ENCODE data around the gene PSMB7. TPM values are rescaled to one million over a fixed set of nuclear protein-coding genes. Genes with fewer than 3 reads are reported as not detected.

The PSMB7 gene
- total RNA-seq, 1 donor from 2014 or later: 120 TPM

- Mint-ChIP-seq H3K4me1 (peaks cover 35% of the 10 kb centered on the region), H3K27ac (peak overlapping the region; percentile 12), H3K9me3 (no peaks in the 10 kb centered on the region), H3K4me3 (no peak overlapping the region), H3K36me3 (ENCODE audit: low read depth) (peaks cover 71% of the 10 kb centered on the region), H3K27me3 (no peaks in the 10 kb centered on the region)
- peak; percentile 58 for ATAC-seq (ENCODE audit: low read depth)
- POLR2A ChIA-PET: no interaction called here
- no peak for TF ChIP-seq CTCF (IDR thresholded peaks at IDR 0.05)
- CTCF ChIA-PET: interaction anchor here (1.0 to 7.9 kb wide), 5 partner anchors 29 to 198 kb away, joined by 3 to 59 read pairs (median 6); no protein-coding TSS in a partner anchor
- peak; percentile 36 for DNase-seq
- intact Hi-C loops (cut with micrococcal nuclease): loop anchor here (1.0 to 5.0 kb wide), 2 partner anchors 33 to 193 kb away; no protein-coding TSS in a partner anchor
These were observed 94.9 kb downstream of the PSMB7 start for GRCh38 chr9:124320062-124320973.

GRCh38 chr9:124315882-124316281 is 99.4 kb downstream of the PSMB7 start:
- intact Hi-C loops (cut with micrococcal nuclease): no loop called here
- TF ChIP-seq CTCF (IDR thresholded peaks at IDR 0.05): no peak
- no peaks in the 10 kb centered on the region for H3K27me3 Mint-ChIP-seq
- peaks cover 76% of the 10 kb centered on the region for H3K36me3 Mint-ChIP-seq (ENCODE audit: low read depth)
- no peaks in the 10 kb centered on the region for H3K9me3 Mint-ChIP-seq
- H3K4me3 Mint-ChIP-seq: no peak overlapping the region
- CTCF ChIA-PET: no interaction called here
- POLR2A ChIA-PET: no interaction called here
- ATAC-seq (ENCODE audit: low read depth) (no peak), DNase-seq (no peak)
- peaks cover 23% of the 10 kb centered on the region for H3K4me1 Mint-ChIP-seq
- no peak overlapping the region for H3K27ac Mint-ChIP-seq

DNA sequence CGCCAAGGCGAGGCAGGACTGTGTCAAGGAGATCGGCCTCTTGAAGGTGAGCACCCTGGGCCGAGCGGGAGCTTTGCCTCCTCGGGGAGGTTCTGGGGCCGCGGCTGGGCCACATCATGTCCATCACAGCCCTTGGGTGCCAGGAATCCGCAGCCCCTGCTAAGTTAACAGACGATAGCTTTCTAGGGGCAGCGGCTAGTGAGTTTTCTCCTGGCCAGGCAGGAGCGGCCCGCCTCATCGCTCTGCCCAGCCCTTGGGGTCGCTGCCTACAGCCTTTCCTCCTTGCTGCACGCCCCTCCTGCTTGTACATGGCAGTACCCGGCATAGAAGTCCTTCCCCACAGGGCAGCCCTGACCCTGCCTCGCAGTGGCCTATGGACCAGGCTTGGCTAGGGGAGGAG is 101.3 kb downstream of the PSMB7 start:
- ChIA-PET CTCF (interaction anchor here (3.4 kb wide), 1 partner anchor 188 kb away, joined by 14 read pairs; no protein-coding TSS in a partner anchor), POLR2A (no interaction called here)
- TF ChIP-seq CTCF (IDR thresholded peaks at IDR 0.05): no peak
- Mint-ChIP-seq H3K4me3 (no peak overlapping the region), H3K36me3 (ENCODE audit: low read depth) (peaks cover 73% of the 10 kb centered on the region), H3K9me3 (no peaks in the 10 kb centered on the region), H3K27ac (peak overlapping the region; percentile 69), H3K27me3 (no peaks in the 10 kb centered on the region), H3K4me1 (peaks cover 14% of the 10 kb centered on the region)
- ATAC-seq (ENCODE audit: low read depth): no peak
- intact Hi-C loops (cut with micrococcal nuclease): no loop called here
- DNase-seq: no peak

- no peak overlapping the region for H3K4me3 Mint-ChIP-seq
- CTCF ChIA-PET: interaction anchor here (3.4 kb wide), 1 partner anchor 186 kb away, joined by 14 read pairs; no protein-coding TSS in a partner anchor
- no peak for DNase-seq
These were observed 102.7 kb downstream of the PSMB7 start for GRCh38 chr9:124312290-124313265.

More at GRCh38 chr9:124312290-124313265, 102.7 kb downstream of the PSMB7 start:
- intact Hi-C loops (cut with micrococcal nuclease): no loop called here
- no peak for ATAC-seq (ENCODE audit: low read depth)
- H3K27ac Mint-ChIP-seq: no peak overlapping the region
- H3K4me1 Mint-ChIP-seq: peaks cover 9% of the 10 kb centered on the region
- TF ChIP-seq CTCF (IDR thresholded peaks at IDR 0.05): no peak
- POLR2A ChIA-PET: no interaction called here
- H3K27me3 Mint-ChIP-seq: no peaks in the 10 kb centered on the region
- H3K9me3 Mint-ChIP-seq: no peaks in the 10 kb centered on the region
- peaks cover 70% of the 10 kb centered on the region for H3K36me3 Mint-ChIP-seq (ENCODE audit: low read depth)

Data from activated B cell treated with CpG ODN at 0.5 μM for 24 hours (primary cell).